BJ (cell line): ENCODE data around the gene TMEM221. TPM values are rescaled to one million over a fixed set of nuclear protein-coding genes. Genes with fewer than 3 reads are reported as not detected.

Experiments
- CTCF ChIA-PET: fragments of 350-600 bp; formaldehyde crosslinking; extraction: SDS; loops from one replicate; lab custom pipeline; 2021; ENCODE audit warnings: antibody characterized with exemption, inconsistent platforms; lab: Yijun Ruan, JAX
- POLR2A ChIA-PET: fragments of 300-600 bp; sonication (Branson Sonifier 250); formaldehyde crosslinking; extraction: SDS; loops from one replicate; lab custom pipeline; 2021; ENCODE audit warnings: antibody characterized with exemption; lab: Charles Lee
- DNase-seq: peaks from one replicate; pipeline ENCODE4 v3.0.0-alpha.2; 2011; ENCODE audit warnings: low read depth
- H3K27me3 ChIP-seq: 2 replicates; pipeline ENCODE4 v1.6.0; 2011; ENCODE audit warnings: low read length; ENCODE audit not compliant: control insufficient read depth, insufficient read depth
- H3K36me3 ChIP-seq: 2 replicates; pipeline ENCODE4 v1.5.1; 2011; ENCODE audit warnings: low read length; ENCODE audit not compliant: control insufficient read depth, insufficient read depth
- H3K4me3 ChIP-seq: 2 replicates; pipeline ENCODE4 v1.5.1; 2011; ENCODE audit warnings: low read depth, mild to moderate bottlenecking, control low read depth, low read length
- CTCF ChIP-seq: IDR thresholded peaks from 2 replicates; pipeline ENCODE4 v1.5.1; 2011; ENCODE audit warnings: low read depth, mild to moderate bottlenecking, control low read depth, inconsistent platforms, low read length, moderate library complexity; ENCODE audit not compliant: insufficient read depth
- polyA plus RNA-seq: library from polyadenylated mRNA; depleted of rRNA; stranded (reverse); fragments of >200 nt; gene quantifications from 2 replicates; pipeline ENCODE4 v1.2.3, GENCODE V29; 2011

Gene TMEM221
- polyA plus RNA-seq, 1 experiment = 0.11 TPM

- DNase-seq = no peak
- H3K4me3 ChIP-seq = no peak overlapping the region
- no peak for TF ChIP-seq CTCF
- peaks cover 12% of the 10 kb centered on the region for H3K27me3 ChIP-seq
- H3K36me3 ChIP-seq = no peaks in the 10 kb centered on the region
- POLR2A ChIA-PET = no interaction called here
- CTCF ChIA-PET = interaction anchor here (0.8 to 1.9 kb wide), 8 partner anchors 14 to 53 kb away, joined by 3 to 6 read pairs (median 4); no protein-coding TSS in a partner anchor
Observed at GRCh38 chr19:17447704-17448130, 751 bp downstream of the TMEM221 start.

DNA sequence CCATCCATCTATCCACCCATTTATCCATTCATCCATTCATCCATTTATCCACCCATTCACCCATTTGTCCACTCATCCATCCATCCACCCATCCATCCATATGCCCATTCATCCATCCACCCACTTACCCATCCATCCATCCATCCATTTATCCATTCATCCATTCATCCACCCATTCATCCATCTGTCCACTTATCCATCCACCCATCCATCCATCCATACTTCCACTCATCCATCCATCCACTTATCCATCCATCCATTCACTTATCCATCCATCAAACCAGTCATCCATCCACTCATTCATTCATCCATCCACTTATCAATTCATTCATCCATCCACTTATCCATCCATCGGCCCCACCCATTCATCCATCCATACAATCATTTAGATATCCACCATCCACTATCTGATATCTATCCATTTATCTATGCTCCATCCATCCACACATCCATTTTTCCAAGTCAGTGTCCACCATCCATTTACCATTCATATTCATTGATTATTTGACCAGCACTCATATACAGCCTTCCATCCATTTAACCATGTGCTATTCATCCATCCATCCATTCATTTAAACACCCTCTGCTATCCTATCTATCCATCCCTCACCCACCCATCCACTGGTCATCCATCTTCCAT is 2.8 kb downstream of the TMEM221 start:
- CTCF ChIA-PET = interaction anchor here (1.1 kb wide), 1 partner anchor 13 kb away, joined by 3 read pairs; no protein-coding TSS in a partner anchor
- no peak for TF ChIP-seq CTCF

GRCh38 chr19:17441241-17442021 is 7.0 kb downstream of the TMEM221 start:
- DNase-seq = no peak
- CTCF ChIA-PET = interaction anchor here (0.7 to 1.6 kb wide), 9 partner anchors 13 to 418 kb away, joined by 3 to 6 read pairs (median 4); partner anchors contain the start of genes CCDC194, MVB12A and RPL18A
- peaks cover 3% of the 10 kb centered on the region for H3K27me3 ChIP-seq
- no peaks in the 10 kb centered on the region for H3K36me3 ChIP-seq
- TF ChIP-seq CTCF = peak; percentile 42
- POLR2A ChIA-PET = interaction anchor here (0.7 kb wide), 1 partner anchor 15 kb away, joined by 4 read pairs; no protein-coding TSS in a partner anchor
- H3K4me3 ChIP-seq = no peak overlapping the region

More for the DNA sequence above, 2.8 kb downstream of the TMEM221 start:
- H3K27me3 ChIP-seq = peaks cover 12% of the 10 kb centered on the region
- no peak overlapping the region for H3K4me3 ChIP-seq
- no peaks in the 10 kb centered on the region for H3K36me3 ChIP-seq
- POLR2A ChIA-PET = no interaction called here
- DNase-seq = no peak

- no peak for TF ChIP-seq CTCF
- H3K4me3 ChIP-seq = no peak overlapping the region
- H3K27me3 ChIP-seq = no peaks in the 10 kb centered on the region
- no peak for DNase-seq
- CTCF ChIA-PET = interaction anchor here (1.1 kb wide), 1 partner anchor 13 kb away, joined by 5 read pairs; the partner anchor contains the start of gene TMEM221
- H3K36me3 ChIP-seq = no peaks in the 10 kb centered on the region
- POLR2A ChIA-PET = no interaction called here
Observed at GRCh38 chr19:17436874-17437267, 11.6 kb downstream of the TMEM221 start.
